Fibroblast of villous mesenchyme (primary cell): Measurements from ENCODE around the gene LMF1. TPM values are rescaled to one million over a fixed set of nuclear protein-coding genes. Genes with fewer than 3 reads are reported as not detected.

Source experiments
- DNase-seq: peaks from one replicate; pipeline ENCODE4 v3.0.0-alpha.2; 2010; ENCODE audit warnings: low read depth
- H3K4me3 ChIP-seq: 2 replicates; pipeline ENCODE4 v1.5.1; 2011; ENCODE audit warnings: low read depth, mild to moderate bottlenecking, low read length
- CTCF ChIP-seq: IDR thresholded peaks from 2 replicates; pipeline ENCODE4 v1.5.1; 2012; ENCODE audit warnings: low read depth, mild to moderate bottlenecking, low read length; ENCODE audit not compliant: insufficient read depth
- total RNA-seq: library from RNA; depleted of rRNA; stranded (reverse); fragments of >200 nt; gene quantifications from 2 replicates; pipeline ENCODE4 v1.2.3, GENCODE V29; 2012

LMF1 gene
- total RNA-seq, 1 donor, result 13.0 TPM

DNA sequence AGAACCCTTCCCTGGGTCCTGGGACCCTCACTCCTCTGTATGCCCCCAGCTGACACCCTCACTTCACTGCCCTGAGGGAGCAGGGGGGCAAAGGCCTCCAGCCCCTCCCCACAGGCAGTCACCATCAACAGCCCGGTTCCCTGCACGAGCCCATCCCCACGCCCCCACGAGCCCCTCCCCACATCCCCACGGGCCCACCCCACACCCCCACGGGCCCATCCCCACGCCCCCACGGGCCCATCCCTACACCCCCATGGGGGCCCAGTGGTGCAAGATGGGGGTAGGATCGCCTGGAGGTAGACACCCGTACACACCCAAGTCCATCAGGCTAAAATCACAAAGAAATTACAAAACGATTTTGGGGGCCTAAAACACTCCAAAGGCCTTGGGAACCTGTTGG is 42.3 kb downstream of the LMF1 start:
- H3K4me3 ChIP-seq, result no peak overlapping the region
- no peak for TF ChIP-seq CTCF
- DNase-seq, result no peak

GRCh38 chr16:927931-928330 is 42.9 kb downstream of the LMF1 start:
- no peak overlapping the region for H3K4me3 ChIP-seq
- no peak for DNase-seq
- TF ChIP-seq CTCF, result no peak

- no peak for TF ChIP-seq CTCF
- H3K4me3 ChIP-seq, result no peak overlapping the region
- no peak for DNase-seq
These were observed 43.4 kb downstream of the LMF1 start for GRCh38 chr16:927406-927805.

GRCh38 chr16:926715-927114 is 44.1 kb downstream of the LMF1 start:
- DNase-seq, result no peak
- TF ChIP-seq CTCF, result no peak

GRCh38 chr16:924806-925205 is 46.0 kb downstream of the LMF1 start:
- no peak for DNase-seq
- H3K4me3 ChIP-seq, result no peak overlapping the region
- TF ChIP-seq CTCF, result no peak

More at GRCh38 chr16:926715-927114, 44.1 kb downstream of the LMF1 start:
- H3K4me3 ChIP-seq, result no peak overlapping the region

- TF ChIP-seq CTCF, result no peak
- DNase-seq, result peak; percentile 4
- H3K4me3 ChIP-seq, result no peak overlapping the region
These were observed 46.7 kb downstream of the LMF1 start for GRCh38 chr16:924063-924462.

GRCh38 chr16:923184-923583 is 47.6 kb downstream of the LMF1 start:
- TF ChIP-seq CTCF, result no peak
- no peak for DNase-seq
- H3K4me3 ChIP-seq, result no peak overlapping the region
